Measurements from ENCODE around the gene IGFBP5.

- TF ChIP-seq EZH2phosphoT487 (IDR thresholded peaks at IDR 0.05; ENCODE audit: borderline replicate concordance, low read length) = no peak
- no peak for TF ChIP-seq CTCF (IDR thresholded peaks at IDR 0.05; ENCODE audit: low read depth, low read length, poor library complexity, severe bottlenecking)
Observed at GRCh38 chr2:216700781-216701180, 5.4 kb upstream of the IGFBP5 start.

All from DOHH2 (cell line).